Measurements from ENCODE around the gene PIM2. TPM values are rescaled to one million over a fixed set of nuclear protein-coding genes. Genes with fewer than 3 reads are reported as not detected.

PIM2 gene
- total RNA-seq, 4 donors from 2014 or later: 9.6 to 14.0 (median 11.5) TPM

- no peak for ATAC-seq (ENCODE audit: low FRiP score)
- no peak for DNase-seq (ENCODE audit: low spot score)
- no peak for TF ChIP-seq CTCF (IDR thresholded peaks at IDR 0.05)
Observed at GRCh38 chrX:48904626-48905025, 14.2 kb downstream of the PIM2 start.

GRCh38 chrX:48904180-48904579 is 14.6 kb downstream of the PIM2 start:
- TF ChIP-seq CTCF (IDR thresholded peaks at IDR 0.05): no peak
- ATAC-seq (ENCODE audit: low FRiP score) (no peak), DNase-seq (ENCODE audit: low spot score) (no peak)

DNA sequence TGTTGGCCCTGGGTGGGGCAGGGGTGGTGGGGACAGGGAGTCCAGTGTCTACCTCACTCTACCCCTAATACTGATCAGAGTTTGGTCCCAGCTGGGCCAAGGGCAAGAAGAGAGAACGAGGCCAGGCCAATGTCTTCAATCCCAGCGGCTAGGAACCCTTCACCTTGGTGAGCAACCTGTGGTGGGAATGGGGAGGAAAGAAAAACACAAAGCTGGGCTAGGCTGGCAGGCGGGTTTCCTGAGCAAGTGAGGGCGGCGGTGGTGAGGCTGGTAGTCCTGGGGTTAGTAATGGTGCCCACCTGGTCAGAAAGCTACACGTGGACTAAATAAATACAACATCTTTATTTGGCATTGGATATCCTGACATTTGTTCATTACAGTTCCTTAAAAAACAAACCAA is 15.5 kb downstream of the PIM2 start:
- TF ChIP-seq CTCF (IDR thresholded peaks at IDR 0.05): no peak
- ATAC-seq (ENCODE audit: low FRiP score) (no peak), DNase-seq (ENCODE audit: low spot score) (no peak)

- ATAC-seq (ENCODE audit: low FRiP score) (no peak), DNase-seq (ENCODE audit: low spot score) (no peak)
- no peak for TF ChIP-seq CTCF (IDR thresholded peaks at IDR 0.05)
Observed at GRCh38 chrX:48902776-48903175, 16.0 kb downstream of the PIM2 start.

DNA sequence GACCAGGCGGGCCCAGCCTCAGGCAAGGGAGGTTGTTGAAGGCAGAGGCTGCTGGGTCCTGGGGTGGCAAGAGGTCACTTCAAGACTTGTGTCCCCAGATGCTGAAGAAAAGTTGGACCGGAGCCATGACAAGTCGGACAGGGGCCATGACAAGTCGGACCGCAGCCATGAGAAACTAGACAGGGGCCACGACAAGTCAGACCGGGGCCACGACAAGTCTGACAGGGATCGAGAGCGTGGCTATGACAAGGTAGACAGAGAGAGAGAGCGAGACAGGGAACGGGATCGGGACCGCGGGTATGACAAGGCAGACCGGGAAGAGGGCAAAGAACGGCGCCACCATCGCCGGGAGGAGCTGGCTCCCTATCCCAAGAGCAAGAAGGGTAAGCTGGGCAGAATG is 16.7 kb downstream of the PIM2 start:
- no peak for ATAC-seq (ENCODE audit: low FRiP score)
- no peak for TF ChIP-seq CTCF (IDR thresholded peaks at IDR 0.05)
- DNase-seq (ENCODE audit: low spot score): no peak

DNA sequence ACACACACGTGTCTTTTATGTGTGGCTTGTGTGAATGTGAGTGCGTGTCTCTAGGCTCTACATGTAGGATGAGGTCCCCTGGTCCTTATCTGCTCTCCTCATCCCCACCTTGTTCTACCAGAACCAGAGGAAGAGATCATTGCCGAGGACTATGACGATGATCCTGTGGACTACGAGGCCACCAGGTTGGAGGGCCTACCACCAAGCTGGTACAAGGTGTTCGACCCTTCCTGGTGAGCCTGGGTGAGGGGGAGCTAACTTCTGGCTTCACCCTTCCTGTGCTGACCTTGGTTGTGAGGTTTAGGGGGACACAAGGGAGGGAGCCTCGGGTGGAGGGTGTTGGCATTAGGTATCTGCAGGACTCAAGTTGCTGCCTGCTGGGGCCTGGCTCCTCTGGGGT is 17.8 kb downstream of the PIM2 start:
- TF ChIP-seq CTCF (IDR thresholded peaks at IDR 0.05): no peak
- DNase-seq (ENCODE audit: low spot score) (no peak), ATAC-seq (ENCODE audit: low FRiP score) (no peak)

DNA sequence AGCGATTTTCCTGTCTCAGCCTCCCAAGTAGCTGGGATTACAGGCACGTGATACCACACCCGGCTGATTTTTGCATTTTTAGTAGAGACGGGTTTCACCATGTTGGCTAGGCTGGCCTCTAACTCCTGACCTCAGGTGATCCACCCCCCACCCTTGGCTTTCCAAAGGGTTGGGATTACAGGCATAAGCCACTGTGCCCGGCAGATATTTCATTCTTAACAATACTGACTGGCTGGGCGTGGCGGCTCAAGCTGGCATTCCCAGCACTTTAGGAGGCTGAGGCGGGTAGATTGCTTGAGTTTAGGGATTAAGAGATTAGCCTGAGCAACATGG is 19.8 kb downstream of the PIM2 start:
- no peak for DNase-seq (ENCODE audit: low spot score)
- no peak for TF ChIP-seq CTCF (IDR thresholded peaks at IDR 0.05)
- no peak for ATAC-seq (ENCODE audit: low FRiP score)

All from omental fat pad (tissue), 4 donors.